WERI-Rb-1 (cell line): ENCODE results near the gene FXYD5.

ENCODE experiments used
- DNase-seq: peaks from one replicate; pipeline ENCODE4 v3.0.0-alpha.2; 2020
- H3K27ac ChIP-seq: fragments of 250-450 bp; sonication (Bioruptor Pico); 2 replicates; pipeline ENCODE4 v1.5.1; 2020; ENCODE audit warnings: mild to moderate bottlenecking, moderate library complexity
- H3K27me3 ChIP-seq: fragments of 250-450 bp; sonication (Bioruptor Pico); 2 replicates; pipeline ENCODE4 v1.5.1; 2021; ENCODE audit warnings: mild to moderate bottlenecking, low read depth, moderate library complexity; ENCODE audit not compliant: insufficient read depth, severe bottlenecking
- H3K36me3 ChIP-seq: fragments of 250-450 bp; sonication (Bioruptor Pico); 2 replicates; pipeline ENCODE4 v1.5.1; 2020; ENCODE audit warnings: mild to moderate bottlenecking, moderate library complexity
- H3K4me3 ChIP-seq: 2 replicates; pipeline ENCODE4 v1.5.1; 2011; ENCODE audit warnings: low read depth, mild to moderate bottlenecking, control low read depth, low read length
- H3K9me3 ChIP-seq: fragments of 250-450 bp; sonication (Bioruptor Pico); 2 replicates; pipeline ENCODE4 v1.5.1; 2021; ENCODE audit warnings: mild to moderate bottlenecking, moderate library complexity; ENCODE audit not compliant: severe bottlenecking
- CTCF ChIP-seq: IDR thresholded peaks from 2 replicates; pipeline ENCODE4 v1.5.1; 2011; ENCODE audit warnings: low read depth, mild to moderate bottlenecking, control low read depth, inconsistent platforms, low read length

Gene FXYD5

GRCh38 chr19:35155981-35156672 is 1.6 kb downstream of the FXYD5 start:
- no peak overlapping the region for H3K27ac ChIP-seq
- TF ChIP-seq CTCF = no peak
- no peaks in the 10 kb centered on the region for H3K9me3 ChIP-seq
- peaks cover 17% of the 10 kb centered on the region for H3K36me3 ChIP-seq
- DNase-seq = no peak
- H3K4me3 ChIP-seq = no peak overlapping the region
- no peaks in the 10 kb centered on the region for H3K27me3 ChIP-seq

- Histone ChIP-seq H3K27me3 (no peaks in the 10 kb centered on the region), H3K9me3 (no peaks in the 10 kb centered on the region), H3K4me3 (no peak overlapping the region), H3K27ac (no peak overlapping the region), H3K36me3 (peaks cover 22% of the 10 kb centered on the region)
- no peak for DNase-seq
- no peak for TF ChIP-seq CTCF
Measured at GRCh38 chr19:35156673-35157014, 2.1 kb downstream of the FXYD5 start.

GRCh38 chr19:35157431-35157830 is 2.9 kb downstream of the FXYD5 start:
- Histone ChIP-seq H3K9me3 (no peaks in the 10 kb centered on the region), H3K4me3 (no peak overlapping the region), H3K36me3 (peaks cover 23% of the 10 kb centered on the region), H3K27ac (no peak overlapping the region), H3K27me3 (no peaks in the 10 kb centered on the region)
- DNase-seq = no peak
- no peak for TF ChIP-seq CTCF

- H3K36me3 ChIP-seq = peaks cover 35% of the 10 kb centered on the region
Measured at GRCh38 chr19:35159606-35160005, 5.1 kb downstream of the FXYD5 start.

GRCh38 chr19:35160629-35161433 is 6.3 kb downstream of the FXYD5 start:
- H3K27me3 ChIP-seq = no peaks in the 10 kb centered on the region
- no peak for DNase-seq
- no peaks in the 10 kb centered on the region for H3K9me3 ChIP-seq
- no peak overlapping the region for H3K4me3 ChIP-seq
- H3K27ac ChIP-seq = no peak overlapping the region
- no peak for TF ChIP-seq CTCF
- peaks cover 45% of the 10 kb centered on the region for H3K36me3 ChIP-seq

More at GRCh38 chr19:35159606-35160005, 5.1 kb downstream of the FXYD5 start:
- no peak overlapping the region for H3K27ac ChIP-seq
- no peak for DNase-seq
- no peak overlapping the region for H3K4me3 ChIP-seq
- no peaks in the 10 kb centered on the region for H3K9me3 ChIP-seq
- no peak for TF ChIP-seq CTCF
- H3K27me3 ChIP-seq = no peaks in the 10 kb centered on the region
